Mesendoderm (in vitro differentiated cells): ENCODE results near the gene CLEC3B.
"Not testable (repeated sequence)": the region's sequence is repeated elsewhere in the genome, so short reads cannot be mapped to it uniquely, and the experiment has no call there.

ENCODE experiments used
- DNase-seq: peaks from one replicate; pipeline ENCODE4 v3.0.0; 2013
- H2AK5ac ChIP-seq: 2 replicates; pipeline ENCODE4 v1.6.1; 2013; ENCODE audit warnings: low read length, inconsistent platforms
- H2BK120ac ChIP-seq: 2 replicates; pipeline ENCODE4 v1.6.1; 2013; ENCODE audit warnings: low read depth, mild to moderate bottlenecking, low read length, moderate library complexity, mixed read lengths
- H2BK15ac ChIP-seq: replicated peaks from 2 replicates; pipeline ENCODE4 v1.6.1; 2013; ENCODE audit warnings: low read depth, mild to moderate bottlenecking, moderate library complexity
- H2BK5ac ChIP-seq: 2 replicates; pipeline ENCODE4 v1.6.1; 2013; ENCODE audit warnings: low read length, inconsistent platforms
- H3K18ac ChIP-seq: 2 replicates; pipeline ENCODE4 v1.6.1; 2013; ENCODE audit warnings: mild to moderate bottlenecking, low read length, mixed read lengths
- H3K23ac ChIP-seq: one replicate; pipeline ENCODE4 v1.6.1; 2013; ENCODE audit warnings: low read length
- H3K27ac ChIP-seq: 2 replicates; pipeline ENCODE4 v1.5.1; 2013; ENCODE audit warnings: low read depth, mild to moderate bottlenecking, inconsistent platforms, low read length, moderate library complexity
- H3K27me3 ChIP-seq: 2 replicates; pipeline ENCODE4 v1.6.1; 2013; ENCODE audit warnings: low read length, control low read depth, mild to moderate bottlenecking, inconsistent platforms; ENCODE audit not compliant: insufficient read depth, poor library complexity
- H3K36me3 ChIP-seq: 2 replicates; pipeline ENCODE4 v1.6.1; 2013; ENCODE audit warnings: low read length, inconsistent platforms; ENCODE audit not compliant: control insufficient read depth, insufficient read depth
- H3K4ac ChIP-seq: one replicate; pipeline ENCODE4 v1.6.1; 2013; ENCODE audit warnings: low read depth, mild to moderate bottlenecking, low read length, moderate library complexity
- H3K4me1 ChIP-seq: 2 replicates; pipeline ENCODE4 v1.6.1; 2013; ENCODE audit warnings: low read depth, low read length, inconsistent platforms; ENCODE audit not compliant: control insufficient read depth
- H3K4me2 ChIP-seq: 2 replicates; pipeline ENCODE4 v1.6.1; 2013; ENCODE audit warnings: low read length
- H3K4me3 ChIP-seq: 2 replicates; pipeline ENCODE4 v1.5.1; 2013; ENCODE audit warnings: mild to moderate bottlenecking, low read length
- H3K56ac ChIP-seq: one replicate; pipeline ENCODE4 v1.6.1; 2013; ENCODE audit warnings: low read length
- H3K79me1 ChIP-seq: 2 replicates; pipeline ENCODE4 v1.6.1; 2013; ENCODE audit warnings: low read length, inconsistent platforms
- H3K79me2 ChIP-seq: 2 replicates; pipeline ENCODE4 v1.6.1; 2013; ENCODE audit warnings: mild to moderate bottlenecking, low read length; ENCODE audit not compliant: control insufficient read depth, insufficient read depth
- H3K9ac ChIP-seq: 2 replicates; pipeline ENCODE4 v1.6.1; 2013; ENCODE audit warnings: low read length, inconsistent platforms
- H4K5ac ChIP-seq: one replicate; pipeline ENCODE4 v1.6.1; 2013; ENCODE audit warnings: low read length
- H4K8ac ChIP-seq: one replicate; pipeline ENCODE4 v1.6.1; 2013; ENCODE audit warnings: low read depth, mild to moderate bottlenecking, control low read depth, low read length, moderate library complexity
- WGBS: extraction: QIAGEN DNeasy Blood & Tissue Kit; methylation state at CpG from one replicate; pipeline ENCODE4 v1.1.7; 2013; ENCODE audit warnings: low lambda C conversion rate, missing lambda C conversion rate; ENCODE audit not compliant: insufficient coverage; ENCODE audit errors: extremely low coverage; 5-methylcytosine and 5-hydroxymethylcytosine counted together

CLEC3B gene

DNA sequence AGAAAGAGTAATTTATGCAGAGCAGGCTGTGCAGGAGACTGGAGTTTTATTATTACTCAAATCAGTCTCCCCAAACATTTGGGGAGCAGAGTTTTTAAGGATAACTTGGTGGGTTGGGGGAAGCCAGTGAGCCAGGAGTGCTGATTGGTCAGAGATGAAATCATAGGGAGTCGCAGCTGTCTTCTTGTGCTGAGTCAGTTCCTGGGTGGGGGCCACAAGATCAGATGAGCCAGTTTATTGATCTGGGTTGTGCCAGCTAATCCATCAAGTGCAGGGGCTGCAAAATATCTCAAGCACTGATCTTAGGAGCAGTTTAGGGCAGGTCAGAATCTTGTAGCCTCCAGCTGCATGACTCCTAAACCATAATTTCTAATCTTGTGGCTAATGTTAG lies 27.7 kb downstream of the CLEC3B start:
- not testable (repeated sequence) for H3K36me3 ChIP-seq, H2BK15ac ChIP-seq, H2BK120ac ChIP-seq, DNase-seq, H3K27ac ChIP-seq, H4K5ac ChIP-seq, H3K23ac ChIP-seq, H2BK5ac ChIP-seq, H3K18ac ChIP-seq, H2AK5ac ChIP-seq, H3K9ac ChIP-seq, H4K8ac ChIP-seq, H3K27me3 ChIP-seq, H3K4ac ChIP-seq, H3K4me3 ChIP-seq, H3K56ac ChIP-seq, H3K4me2 ChIP-seq, H3K79me2 ChIP-seq, H3K79me1 ChIP-seq
- peaks cover 13% of the 10 kb centered on the region for H3K4me1 ChIP-seq
- WGBS = no CpG with 5 or more reads among the region's 1 CpG

GRCh38 chr3:45054196-45054857 lies 28.2 kb downstream of the CLEC3B start:
- Histone ChIP-seq H2AK5ac (peak overlapping the region; percentile 86), H4K5ac (no peak overlapping the region), H3K4ac (no peak overlapping the region), H3K4me1 (peaks cover 16% of the 10 kb centered on the region), H3K23ac (no peak overlapping the region), H2BK120ac (no peak overlapping the region), H3K27me3 (no peaks in the 10 kb centered on the region), H2BK5ac (no peak overlapping the region), H3K27ac (no peak overlapping the region), H3K79me1 (no peaks in the 10 kb centered on the region), H3K4me3 (no peak overlapping the region), H3K18ac (no peak overlapping the region), H4K8ac (no peak overlapping the region), H3K56ac (no peak overlapping the region), H3K79me2 (no peaks in the 10 kb centered on the region), H3K4me2 (no peak overlapping the region), H3K9ac (no peak overlapping the region), H2BK15ac (no peak overlapping the region), H3K36me3 (no peaks in the 10 kb centered on the region)
- no CpG with 5 or more reads among the region's 3 CpGs for WGBS
- no peak for DNase-seq

DNA sequence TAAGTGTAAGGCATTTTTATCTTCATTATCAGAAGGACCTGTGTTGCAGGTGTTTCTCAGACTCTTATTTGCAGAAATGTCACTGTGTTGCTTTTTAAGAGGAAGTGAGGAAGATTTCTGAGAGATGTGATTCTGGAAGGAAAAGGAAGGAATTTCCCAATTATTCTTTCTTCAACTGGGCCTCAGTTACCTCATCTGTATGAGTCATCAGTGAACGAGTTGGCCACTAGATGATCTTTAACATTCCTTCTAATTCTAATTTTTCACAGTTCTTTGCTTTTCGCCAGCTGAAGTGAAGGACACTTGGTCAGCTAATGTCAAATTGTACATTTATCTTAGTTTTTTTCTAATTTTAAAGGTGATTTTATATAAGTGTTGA lies 28.9 kb downstream of the CLEC3B start:
- WGBS = no CpG with 5 or more reads among the region's 2 CpGs

DNA sequence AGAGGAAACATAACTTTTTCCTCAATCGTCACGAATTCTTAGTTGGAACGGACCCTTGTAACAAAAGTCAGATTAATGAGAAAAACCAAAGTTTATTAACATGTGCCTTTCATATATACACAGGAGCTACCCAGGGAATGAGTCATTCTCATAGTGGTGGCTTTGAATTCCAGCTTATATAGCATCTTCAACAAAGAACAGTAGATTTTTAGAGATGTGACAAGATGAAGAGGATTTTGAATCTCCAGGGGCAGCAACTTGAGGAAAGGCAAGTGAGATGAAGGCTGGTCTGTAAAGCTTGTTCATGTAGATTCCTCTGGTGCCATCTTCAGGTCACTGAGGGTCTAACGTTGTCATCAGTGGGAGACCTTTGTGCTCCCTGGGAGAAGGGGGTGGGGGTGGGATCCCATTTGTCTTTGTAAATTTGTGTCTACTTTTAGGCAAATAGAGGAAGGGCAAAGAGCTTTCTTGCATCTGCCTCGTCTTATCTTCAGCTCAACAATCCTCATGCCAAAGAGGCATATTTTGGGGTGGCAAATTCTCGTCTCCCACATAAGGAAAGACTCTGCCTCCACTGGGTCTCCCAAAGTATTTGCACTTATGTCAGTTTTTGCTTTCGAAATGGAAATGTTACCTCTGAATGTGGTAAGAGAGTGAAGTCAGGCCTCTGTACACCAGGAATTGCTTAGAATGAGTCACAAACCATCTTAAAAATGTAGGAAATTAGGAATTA lies 29.5 kb downstream of the CLEC3B start:
- Histone ChIP-seq H3K27me3 (no peaks in the 10 kb centered on the region), H3K23ac (no peak overlapping the region), H3K4ac (no peak overlapping the region), H2BK15ac (no peak overlapping the region), H3K79me1 (no peaks in the 10 kb centered on the region), H3K4me2 (no peak overlapping the region), H3K4me1 (peaks cover 18% of the 10 kb centered on the region), H4K8ac (no peak overlapping the region), H2AK5ac (peak overlapping the region; percentile 54), H3K56ac (peak overlapping the region; percentile 76), H4K5ac (no peak overlapping the region), H2BK5ac (peak overlapping the region; percentile 10), H3K9ac (peak overlapping the region; percentile 7), H3K79me2 (no peaks in the 10 kb centered on the region), H3K18ac (no peak overlapping the region), H2BK120ac (no peak overlapping the region), H3K36me3 (no peaks in the 10 kb centered on the region), H3K27ac (no peak overlapping the region), H3K4me3 (no peak overlapping the region)
- DNase-seq = peak; percentile 93
- WGBS = no CpG with 5 or more reads among the region's 7 CpGs

More for the DNA sequence above, 28.9 kb downstream of the CLEC3B start:
- no peak overlapping the region for H2BK15ac ChIP-seq
- no peak overlapping the region for H3K4me3 ChIP-seq
- no peak overlapping the region for H3K56ac ChIP-seq
- H3K4me1 ChIP-seq = peaks cover 16% of the 10 kb centered on the region
- H3K23ac ChIP-seq = no peak overlapping the region
- H3K4me2 ChIP-seq = no peak overlapping the region
- H3K18ac ChIP-seq = no peak overlapping the region
- H3K9ac ChIP-seq = no peak overlapping the region
- H2AK5ac ChIP-seq = no peak overlapping the region
- H4K8ac ChIP-seq = no peak overlapping the region
- no peak overlapping the region for H2BK120ac ChIP-seq
- H2BK5ac ChIP-seq = no peak overlapping the region
- no peak overlapping the region for H3K27ac ChIP-seq
- H3K36me3 ChIP-seq = no peaks in the 10 kb centered on the region
- no peak overlapping the region for H3K4ac ChIP-seq
- H3K79me1 ChIP-seq = no peaks in the 10 kb centered on the region
- H3K27me3 ChIP-seq = no peaks in the 10 kb centered on the region
- no peak overlapping the region for H4K5ac ChIP-seq
- no peak for DNase-seq
- H3K79me2 ChIP-seq = no peaks in the 10 kb centered on the region

DNA sequence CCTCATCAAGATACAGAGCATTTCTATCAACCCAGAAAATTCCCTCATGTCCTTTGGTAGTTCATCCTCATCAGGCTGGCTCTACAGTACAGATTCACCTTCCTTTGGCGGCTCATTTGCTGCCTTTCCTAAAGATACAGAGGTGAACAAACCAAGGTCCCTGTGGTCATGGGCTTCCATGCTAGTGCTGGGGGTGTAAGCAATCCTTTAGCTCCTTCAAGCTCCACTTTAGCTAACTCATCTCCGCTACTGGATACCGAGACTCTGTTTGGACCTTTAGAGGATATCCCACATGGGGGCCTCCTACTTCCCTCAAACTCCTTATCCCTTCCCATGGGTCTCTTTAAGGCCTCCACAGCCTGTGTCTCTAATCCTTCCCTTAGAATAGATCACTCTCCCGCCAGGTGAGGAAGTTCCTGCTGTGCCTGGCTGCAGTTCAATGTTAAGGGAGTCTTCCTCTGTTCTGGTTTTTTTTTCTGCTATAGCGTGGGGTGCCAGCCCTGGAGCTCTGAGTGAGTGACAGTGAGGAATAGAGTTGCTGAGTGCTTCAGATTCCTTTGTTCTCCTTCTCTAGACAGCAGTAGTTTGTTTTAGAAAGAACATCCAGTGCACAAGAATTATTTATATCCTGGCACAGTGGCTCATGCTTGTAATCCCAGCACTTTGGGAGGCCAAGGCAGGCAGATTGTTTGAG lies 30.7 kb downstream of the CLEC3B start:
- H3K4ac ChIP-seq = no peak overlapping the region
- peak overlapping the region; percentile 36 for H3K9ac ChIP-seq

More for the DNA sequence above, 30.7 kb downstream of the CLEC3B start:
- WGBS = no CpG with 5 or more reads among the region's 5 CpGs
- Histone ChIP-seq H2BK5ac (peak overlapping the region; percentile 98), H4K5ac (peak overlapping the region; percentile 47), H3K23ac (no peak overlapping the region), H2BK15ac (no peak overlapping the region), H3K18ac (peak overlapping the region; percentile 62), H3K79me2 (no peaks in the 10 kb centered on the region), H2BK120ac (no peak overlapping the region), H2AK5ac (peak overlapping the region; percentile 92), H3K27ac (peak overlapping the region; percentile 85), H3K4me3 (no peak overlapping the region), H3K4me1 (peaks cover 21% of the 10 kb centered on the region), H3K79me1 (no peaks in the 10 kb centered on the region), H3K27me3 (no peaks in the 10 kb centered on the region), H4K8ac (no peak overlapping the region), H3K4me2 (no peak overlapping the region), H3K56ac (peak overlapping the region; percentile 87), H3K36me3 (no peaks in the 10 kb centered on the region)
- DNase-seq = peak; percentile 93
